Type B pancreatic cell (in vitro differentiated cells): ENCODE data around the gene DPH6. TPM values are rescaled to one million over a fixed set of nuclear protein-coding genes. Genes with fewer than 3 reads are reported as not detected.
"Not testable (repeated sequence)": the region's sequence is repeated elsewhere in the genome, so short reads cannot be mapped to it uniquely, and the experiment has no call there.

Experiments
- DNase-seq: peaks from one replicate; pipeline ENCODE4 v3.0.0; 2021; ENCODE audit warnings: mixed read lengths; ENCODE audit not compliant: unreplicated experiment; ENCODE audit errors: extremely low spot score
- H3K27ac Mint-ChIP-seq: 2 replicates; pipeline ENCODE4 v1.8.0; 2021; ENCODE audit warnings: mild to moderate bottlenecking, mixed read lengths
- H3K27me3 Mint-ChIP-seq: 2 replicates; pipeline ENCODE4 v1.8.0; 2021; ENCODE audit warnings: mixed read lengths
- H3K36me3 Mint-ChIP-seq: 2 replicates; pipeline ENCODE4 v1.8.0; 2021; ENCODE audit warnings: mixed read lengths
- H3K4me1 Mint-ChIP-seq: one replicate; pipeline ENCODE4 v1.8.0; 2021; ENCODE audit warnings: mixed read lengths; ENCODE audit not compliant: unreplicated experiment
- H3K4me3 Mint-ChIP-seq: 2 replicates; pipeline ENCODE4 v1.8.0; 2021; ENCODE audit warnings: mild to moderate bottlenecking, mixed read lengths
- H3K9me3 Mint-ChIP-seq: 2 replicates; pipeline ENCODE4 v1.8.0; 2021; ENCODE audit warnings: mixed read lengths
- CTCF ChIP-seq: fragments of 200-600 bp; sonication (generic); conservative IDR thresholded peaks from 2 replicates; pipeline ENCODE4 v1.5.0; 2021; ENCODE audit warnings: antibody characterized with exemption, mild to moderate bottlenecking
- total RNA-seq: library from RNA; stranded (reverse); gene quantifications from 2 replicates; pipeline ENCODE4 v1.2.1, GENCODE V29; 2021; ENCODE audit warnings: low replicate concordance

The DPH6 gene
- total RNA-seq, 1 donor from 2014 or later = 13.5 TPM

DNA sequence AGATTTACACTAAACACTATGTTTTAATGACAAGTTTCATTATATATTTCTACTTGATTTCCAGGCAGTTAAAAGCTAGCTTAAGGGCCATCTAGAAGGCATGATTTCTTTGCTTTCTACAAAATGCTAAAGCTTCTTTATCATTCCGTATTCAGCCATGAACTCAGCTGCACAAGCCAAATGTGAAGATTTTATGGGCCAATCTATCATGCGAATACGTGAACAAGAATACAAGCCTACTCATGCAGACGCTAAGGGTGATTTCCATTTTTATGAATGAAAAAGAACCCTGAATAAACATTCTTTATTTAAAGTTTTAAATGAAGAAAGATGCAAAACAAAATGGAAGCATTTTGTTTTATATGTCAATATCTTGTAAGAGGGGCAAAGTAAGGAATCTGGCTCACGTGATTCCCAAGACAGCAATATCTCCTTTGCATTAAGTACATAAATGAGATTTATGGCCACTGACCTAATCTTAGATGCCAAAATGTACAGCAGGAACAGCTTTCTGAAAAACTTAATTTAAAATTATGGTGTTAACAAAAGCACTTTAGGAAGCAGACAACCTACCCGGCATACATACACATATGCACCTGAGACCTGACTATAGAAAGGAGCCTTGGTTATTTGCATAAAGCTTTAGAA, 215.8 kb downstream of the DPH6 start:
- no peaks in the 10 kb centered on the region for H3K27me3 Mint-ChIP-seq
- no peak overlapping the region for H3K27ac Mint-ChIP-seq
- no peaks in the 10 kb centered on the region for H3K9me3 Mint-ChIP-seq
- H3K36me3 Mint-ChIP-seq = peaks cover 5% of the 10 kb centered on the region
- no peak for DNase-seq
- no peak for TF ChIP-seq CTCF
- peaks cover 20% of the 10 kb centered on the region for H3K4me1 Mint-ChIP-seq
- no peak overlapping the region for H3K4me3 Mint-ChIP-seq

GRCh38 chr15:35329521-35329961, 216.4 kb downstream of the DPH6 start:
- no peak overlapping the region for H3K27ac Mint-ChIP-seq
- H3K4me3 Mint-ChIP-seq = no peak overlapping the region
- no peaks in the 10 kb centered on the region for H3K9me3 Mint-ChIP-seq
- H3K36me3 Mint-ChIP-seq = peaks cover 5% of the 10 kb centered on the region
- H3K4me1 Mint-ChIP-seq = peaks cover 20% of the 10 kb centered on the region
- no peak for TF ChIP-seq CTCF
- no peak for DNase-seq
- H3K27me3 Mint-ChIP-seq = no peaks in the 10 kb centered on the region

DNA sequence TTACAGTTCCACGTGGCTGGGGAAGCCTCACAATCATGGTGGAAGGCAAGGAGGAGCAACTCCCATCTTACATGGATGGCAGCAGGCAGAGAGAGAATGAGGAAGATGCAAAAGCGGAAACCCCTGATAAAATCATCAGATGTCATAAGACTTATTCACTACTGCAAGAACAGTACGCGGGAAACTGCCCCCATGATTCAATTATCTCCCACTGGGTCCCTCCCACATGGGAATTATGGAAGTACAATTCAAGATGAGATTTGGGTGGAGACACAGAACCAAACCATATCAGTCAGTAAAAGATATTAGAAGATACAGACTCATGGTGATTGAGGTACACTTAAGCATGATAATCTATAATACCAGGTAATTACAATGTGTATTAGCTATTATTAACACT, 217.1 kb downstream of the DPH6 start:
- DNase-seq, H3K4me3 Mint-ChIP-seq: not testable (repeated sequence)

DNA sequence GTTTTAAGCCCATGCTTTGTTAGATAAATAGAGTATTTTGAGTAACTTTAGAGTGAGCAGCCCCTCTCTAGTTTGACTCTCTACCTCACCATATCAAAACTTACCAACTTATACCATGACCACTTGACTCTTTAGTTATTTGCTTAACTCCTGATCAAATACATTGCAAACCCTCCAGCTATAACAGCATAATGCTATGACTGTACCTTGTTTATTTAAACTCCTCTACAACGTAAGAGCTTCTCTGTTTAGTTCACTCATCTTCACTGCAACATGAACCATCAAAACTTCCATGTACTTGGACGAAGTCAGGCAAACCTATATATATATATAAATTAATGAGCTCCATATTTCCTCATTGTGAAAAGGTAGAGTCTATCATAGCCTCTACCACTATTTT, 218.2 kb downstream of the DPH6 start:
- no peak for TF ChIP-seq CTCF
- Mint-ChIP-seq H3K4me3 (no peak overlapping the region), H3K9me3 (no peaks in the 10 kb centered on the region), H3K36me3 (peaks cover 5% of the 10 kb centered on the region), H3K4me1 (peaks cover 20% of the 10 kb centered on the region), H3K27me3 (no peaks in the 10 kb centered on the region), H3K27ac (no peak overlapping the region)
- no peak for DNase-seq

More for the DNA sequence above, 217.1 kb downstream of the DPH6 start:
- not testable (repeated sequence) for H3K27me3 Mint-ChIP-seq, H3K27ac Mint-ChIP-seq, H3K9me3 Mint-ChIP-seq, H3K36me3 Mint-ChIP-seq
- H3K4me1 Mint-ChIP-seq = peaks cover 20% of the 10 kb centered on the region

DNA sequence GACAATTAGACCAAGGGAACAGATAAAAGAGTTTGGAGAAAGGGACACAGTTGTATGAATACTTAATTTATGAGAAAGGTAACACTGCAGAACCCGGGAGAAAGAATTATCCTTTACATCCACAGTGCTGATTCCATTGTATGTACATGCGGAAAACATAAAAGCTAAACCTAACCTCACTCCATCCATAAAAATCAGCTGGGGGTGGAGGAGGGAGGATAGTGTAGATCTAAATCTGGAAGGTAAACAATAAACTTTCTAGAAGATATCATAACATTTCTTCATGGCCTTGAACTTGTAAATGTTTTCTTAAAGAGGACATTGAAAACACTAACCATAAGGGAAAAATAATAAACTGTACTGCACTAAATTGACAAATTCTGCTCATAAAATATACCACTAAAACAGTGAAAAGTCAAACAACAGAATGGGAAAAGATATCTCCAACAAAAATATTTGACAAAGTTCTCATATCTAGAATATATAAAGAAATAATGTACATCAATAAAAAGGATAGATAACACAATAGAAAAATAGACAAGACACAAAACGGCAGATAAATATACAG, 220.5 kb downstream of the DPH6 start:
- H3K27me3 Mint-ChIP-seq = no peaks in the 10 kb centered on the region
- no peak for DNase-seq
- H3K27ac Mint-ChIP-seq = no peak overlapping the region
- TF ChIP-seq CTCF = no peak
- H3K9me3 Mint-ChIP-seq = peaks cover 5% of the 10 kb centered on the region
- H3K36me3 Mint-ChIP-seq = peaks cover 5% of the 10 kb centered on the region
- H3K4me1 Mint-ChIP-seq = peaks cover 14% of the 10 kb centered on the region
- H3K4me3 Mint-ChIP-seq = no peak overlapping the region

GRCh38 chr15:35323141-35323540, 222.8 kb downstream of the DPH6 start:
- peaks cover 3% of the 10 kb centered on the region for H3K36me3 Mint-ChIP-seq
- H3K4me1 Mint-ChIP-seq = no peaks in the 10 kb centered on the region
- H3K27ac Mint-ChIP-seq = no peak overlapping the region
- no peak overlapping the region for H3K4me3 Mint-ChIP-seq
- DNase-seq = no peak
- peaks cover 5% of the 10 kb centered on the region for H3K9me3 Mint-ChIP-seq
- no peak for TF ChIP-seq CTCF
- H3K27me3 Mint-ChIP-seq = no peaks in the 10 kb centered on the region
